GM12875 (cell line): Measurements from ENCODE around the gene MYO7A.

ENCODE experiments used
- H3K4me3 ChIP-seq: one replicate; pipeline ENCODE4 v1.5.1; 2011; ENCODE audit warnings: low read depth, low read length, control low read depth
- TF ChIP-seq, protein P1 (sequence below): IDR thresholded peaks from 2 replicates; pipeline ENCODE4 v1.5.1; 2011; ENCODE audit warnings: low read depth, mild to moderate bottlenecking, control low read depth, inconsistent platforms, low read length, moderate library complexity, borderline replicate concordance; ENCODE audit not compliant: insufficient read depth

The MYO7A gene

GRCh38 chr11:77142091-77142975 lies 14.3 kb downstream of the MYO7A start:
- no peak overlapping the region for H3K4me3 ChIP-seq
- TF ChIP-seq, protein P1, sequence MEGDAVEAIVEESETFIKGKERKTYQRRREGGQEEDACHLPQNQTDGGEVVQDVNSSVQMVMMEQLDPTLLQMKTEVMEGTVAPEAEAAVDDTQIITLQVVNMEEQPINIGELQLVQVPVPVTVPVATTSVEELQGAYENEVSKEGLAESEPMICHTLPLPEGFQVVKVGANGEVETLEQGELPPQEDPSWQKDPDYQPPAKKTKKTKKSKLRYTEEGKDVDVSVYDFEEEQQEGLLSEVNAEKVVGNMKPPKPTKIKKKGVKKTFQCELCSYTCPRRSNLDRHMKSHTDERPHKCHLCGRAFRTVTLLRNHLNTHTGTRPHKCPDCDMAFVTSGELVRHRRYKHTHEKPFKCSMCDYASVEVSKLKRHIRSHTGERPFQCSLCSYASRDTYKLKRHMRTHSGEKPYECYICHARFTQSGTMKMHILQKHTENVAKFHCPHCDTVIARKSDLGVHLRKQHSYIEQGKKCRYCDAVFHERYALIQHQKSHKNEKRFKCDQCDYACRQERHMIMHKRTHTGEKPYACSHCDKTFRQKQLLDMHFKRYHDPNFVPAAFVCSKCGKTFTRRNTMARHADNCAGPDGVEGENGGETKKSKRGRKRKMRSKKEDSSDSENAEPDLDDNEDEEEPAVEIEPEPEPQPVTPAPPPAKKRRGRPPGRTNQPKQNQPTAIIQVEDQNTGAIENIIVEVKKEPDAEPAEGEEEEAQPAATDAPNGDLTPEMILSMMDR, result no peak

DNA sequence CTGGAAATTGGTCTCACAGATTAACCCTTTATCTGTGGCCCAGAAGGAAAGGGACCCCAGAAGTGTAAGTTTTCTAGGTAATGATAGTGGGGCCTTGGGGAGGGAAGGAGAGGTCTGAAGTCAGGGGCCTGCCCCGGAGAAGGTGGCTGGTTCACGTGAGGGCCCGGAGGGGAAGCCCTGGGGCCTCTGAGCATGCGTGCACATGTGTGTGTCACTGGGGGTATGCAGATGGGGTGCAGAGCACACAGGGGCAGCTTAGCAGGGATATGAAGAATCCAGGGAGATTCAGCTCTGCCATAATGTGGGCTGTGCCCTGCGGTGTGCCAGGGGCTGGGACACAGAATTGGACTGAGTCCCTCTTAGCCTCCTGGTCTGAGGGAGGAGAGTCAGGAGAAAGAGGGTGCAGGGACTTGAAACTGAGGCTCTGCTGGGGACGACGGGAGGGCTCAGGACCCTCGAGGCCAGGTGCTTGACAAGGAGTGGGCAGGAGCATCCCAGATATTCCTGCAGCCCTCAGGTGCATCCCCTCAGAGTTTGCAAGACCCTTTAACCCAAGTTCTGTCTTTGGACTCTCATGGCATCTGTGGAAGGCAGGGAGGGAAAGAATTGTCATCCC lies 15.5 kb downstream of the MYO7A start:
- H3K4me3 ChIP-seq, result no peak overlapping the region
- TF ChIP-seq, protein P1, result no peak

- TF ChIP-seq, protein P1, result no peak
- H3K4me3 ChIP-seq, result no peak overlapping the region
Observed at GRCh38 chr11:77144196-77144856, 16.3 kb downstream of the MYO7A start.

GRCh38 chr11:77144857-77145428 lies 16.9 kb downstream of the MYO7A start:
- H3K4me3 ChIP-seq, result no peak overlapping the region
- TF ChIP-seq, protein P1, result no peak

GRCh38 chr11:77146261-77147035 lies 18.4 kb downstream of the MYO7A start:
- no peak overlapping the region for H3K4me3 ChIP-seq
- TF ChIP-seq, protein P1, result no peak

- no peak overlapping the region for H3K4me3 ChIP-seq
- TF ChIP-seq, protein P1, result no peak
Observed at GRCh38 chr11:77147036-77147315, 18.9 kb downstream of the MYO7A start.
